ENCODE measurements around the gene ASS1.

The ASS1 gene

GRCh38 chr9:130499804-130500263 lies 55.1 kb downstream of the ASS1 start:
- no peak for DNase-seq (ENCODE audit: low spot score)

- DNase-seq (ENCODE audit: low spot score) = no peak
Measured at GRCh38 chr9:130500340-130501180, 55.8 kb downstream of the ASS1 start.

- DNase-seq (ENCODE audit: low spot score) = no peak
Measured at GRCh38 chr9:130501639-130502038, 56.9 kb downstream of the ASS1 start.

- no peak for DNase-seq (ENCODE audit: low spot score)
Measured at GRCh38 chr9:130508218-130508617, 63.5 kb downstream of the ASS1 start.

- no peak for DNase-seq (ENCODE audit: low spot score)
Measured at GRCh38 chr9:130512199-130512598, 67.4 kb downstream of the ASS1 start.

- no peak for DNase-seq (ENCODE audit: low spot score)
Measured at GRCh38 chr9:130513078-130513477, 68.3 kb downstream of the ASS1 start.

- no peak for DNase-seq (ENCODE audit: low spot score)
Measured at GRCh38 chr9:130518233-130518632, 73.5 kb downstream of the ASS1 start.

- DNase-seq (ENCODE audit: low spot score) = no peak
Measured at GRCh38 chr9:130518943-130519799, 74.4 kb downstream of the ASS1 start.

GRCh38 chr9:130519927-130520326 lies 75.2 kb downstream of the ASS1 start:
- no peak for DNase-seq (ENCODE audit: low spot score)

GRCh38 chr9:130521715-130522114 lies 77.0 kb downstream of the ASS1 start:
- DNase-seq (ENCODE audit: low spot score) = no peak

- no peak for DNase-seq (ENCODE audit: low spot score)
Measured at GRCh38 chr9:130522233-130522808, 77.6 kb downstream of the ASS1 start.

GRCh38 chr9:130523921-130524320 lies 79.2 kb downstream of the ASS1 start:
- DNase-seq (ENCODE audit: low spot score) = no peak

- DNase-seq (ENCODE audit: low spot score) = no peak
Measured at GRCh38 chr9:130526193-130526853, 81.6 kb downstream of the ASS1 start.

- no peak for DNase-seq (ENCODE audit: low spot score)
Measured at GRCh38 chr9:130526854-130527650, 82.3 kb downstream of the ASS1 start.

GRCh38 chr9:130527651-130528310 lies 83.0 kb downstream of the ASS1 start:
- no peak for DNase-seq (ENCODE audit: low spot score)

GRCh38 chr9:130528674-130529073 lies 83.9 kb downstream of the ASS1 start:
- DNase-seq (ENCODE audit: low spot score) = no peak

GRCh38 chr9:130530938-130531337 lies 86.2 kb downstream of the ASS1 start:
- DNase-seq (ENCODE audit: low spot score) = peak; percentile 48

- DNase-seq (ENCODE audit: low spot score) = no peak
Measured at GRCh38 chr9:130531670-130532069, 86.9 kb downstream of the ASS1 start.

GRCh38 chr9:130532426-130533080 lies 87.8 kb downstream of the ASS1 start:
- no peak for DNase-seq (ENCODE audit: low spot score)
